HCT116 (cell line): ENCODE results near the gene HBA1. TPM values are rescaled to one million over a fixed set of nuclear protein-coding genes. Genes with fewer than 3 reads are reported as not detected.
"Not testable (repeated sequence)": the region's sequence is repeated elsewhere in the genome, so short reads cannot be mapped to it uniquely, and the experiment has no call there.

Source experiments
- ATAC-seq: fragments of 200-7000 bp; cut with Tn5 transposase; 2 replicates; pipeline ENCODE4 v1.9.1; 2020; ENCODE audit warnings: mild to moderate bottlenecking, moderate library complexity
- BruUV-seq: library from RNA; stranded (reverse); fragments of 400-500 nt; replicated peaks from 2 replicates; lab custom pipeline; 2021; lab: Mats Ljungman, UMichigan
- CTCF ChIA-PET: fragments of 300-600 bp; sonication (Branson Sonifier 250); formaldehyde crosslinking; loops from one replicate; lab custom pipeline; 2021; ENCODE audit warnings: antibody characterized with exemption; lab: Charles Lee
- POLR2A ChIA-PET: fragments of 300-600, 350-600 bp; sonication (Branson Sonifier 250); formaldehyde crosslinking; loops from one replicate; lab custom pipeline; 2021; ENCODE audit warnings: antibody characterized with exemption; lab: Charles Lee
- RAD21 ChIA-PET, 2 experiments: fragments of 300-600 bp; sonication (Branson Sonifier 250); formaldehyde crosslinking; loops; one replicate each; lab custom pipeline; 2023; ENCODE audit warnings: low total read pairs in 2 of 2; ENCODE audit not compliant: uncharacterized antibody in 2 of 2, unreplicated experiment in 2 of 2, low non-redundant PET in 1 of 2; lab: Charles Lee
- DNase-seq: peaks from one replicate; pipeline ENCODE4 v3.0.0-alpha.2; 2010; ENCODE audit warnings: low read depth, low spot score
- H2AFZ ChIP-seq: fragments of 200-600 bp; shearing (Covaris generic), sonication (generic); 2 replicates; pipeline ENCODE4 v1.6.1; 2017; ENCODE audit warnings: low read depth, mixed run types, mixed read lengths, antibody characterized with exemption, low read length; ENCODE audit not compliant: poor library complexity, severe bottlenecking
- H3K27ac ChIP-seq: 2 replicates; pipeline ENCODE4 v1.5.1; 2012; ENCODE audit warnings: low read depth, low read length
- H3K27me3 ChIP-seq: fragments of 200-600 bp; sonication (generic); 2 replicates; pipeline ENCODE4 v1.6.1; 2016; ENCODE audit warnings: mixed run types, low read length, mixed read lengths; ENCODE audit not compliant: insufficient read depth
- H3K36me3 ChIP-seq, 2 experiments: fragments of 200-500 bp in 1 of 2; fragments of 200-600 bp in 1 of 2; sonication (Bioruptor generic) in 1 of 2; sonication (generic) in 1 of 2; 2 replicates each; pipeline versions ENCODE4 v1.5.1 to v1.6.1; 2014 to 2016; ENCODE audit warnings: low read length in 2 of 2, inconsistent platforms in 1 of 2, mixed read lengths in 1 of 2, mixed run types in 1 of 2; ENCODE audit not compliant: insufficient read depth in 2 of 2, control insufficient read depth in 1 of 2
- H3K4me1 ChIP-seq, 2 experiments: fragments of 200-600 bp in 1 of 2; sonication (generic) in 1 of 2; 2 replicates each; pipeline versions ENCODE4 v1.5.1 to v1.6.1; 2012 to 2017; ENCODE audit warnings: low read length in 2 of 2, inconsistent platforms in 1 of 2, mild to moderate bottlenecking in 1 of 2, mixed read lengths in 1 of 2, mixed run types in 1 of 2, moderate library complexity in 1 of 2; ENCODE audit not compliant: insufficient read depth in 2 of 2, control insufficient read depth in 1 of 2
- H3K4me2 ChIP-seq: fragments of 200-600 bp; sonication (generic); 2 replicates; pipeline ENCODE4 v1.6.1; 2017; ENCODE audit warnings: mixed run types, low read length, mixed read lengths
- H3K4me3 ChIP-seq, 2 experiments: fragments of 200-600 bp in 1 of 2; sonication (generic) in 1 of 2; replicated peaks in 1 of 2; 2 replicates each; pipeline ENCODE4 v1.5.1; 2011 to 2016; ENCODE audit warnings: low read length in 2 of 2, control low read depth in 1 of 2, low read depth in 1 of 2, mild to moderate bottlenecking in 1 of 2, mixed read lengths in 1 of 2, mixed run types in 1 of 2
- H3K79me2 ChIP-seq: fragments of 200-600 bp; sonication (generic); 2 replicates; pipeline ENCODE4 v1.6.1; 2017; ENCODE audit warnings: mild to moderate bottlenecking, mixed run types, low read length, moderate library complexity, mixed read lengths; ENCODE audit not compliant: insufficient read depth
- H3K9ac ChIP-seq: fragments of 200-600 bp; sonication (generic); 2 replicates; pipeline ENCODE4 v1.6.1; 2016; ENCODE audit warnings: low read length, mixed read lengths
- H3K9me2 ChIP-seq: fragments of 200-600 bp; sonication (generic), shearing (Covaris generic); 2 replicates; pipeline ENCODE4 v1.6.1; 2017; ENCODE audit warnings: mixed run types, mild to moderate bottlenecking, moderate library complexity; ENCODE audit not compliant: insufficient read depth
- H3K9me3 ChIP-seq, 2 experiments: fragments of 200-500 bp in 1 of 2; fragments of 200-600 bp in 1 of 2; sonication (Bioruptor generic) in 1 of 2; sonication (generic) in 1 of 2; 2 replicates each; pipeline ENCODE4 v1.6.1; 2014 to 2017; ENCODE audit warnings: low read length in 2 of 2, mixed read lengths in 2 of 2, inconsistent platforms in 1 of 2, low read depth in 1 of 2, mild to moderate bottlenecking in 1 of 2, mixed run types in 1 of 2, moderate library complexity in 1 of 2; ENCODE audit not compliant: control insufficient read depth in 1 of 2, insufficient read depth in 1 of 2
- H4K20me1 ChIP-seq: fragments of 200-600 bp; sonication (generic), shearing (Covaris generic); 2 replicates; pipeline ENCODE4 v1.6.1; 2017; ENCODE audit warnings: mixed run types, mild to moderate bottlenecking, moderate library complexity; ENCODE audit not compliant: insufficient read depth
- intact Hi-C: fragments of 100-400 bp; cut with micrococcal nuclease; formaldehyde crosslinking; loops from 2 replicates; pipeline ENCODE4 v1.10.0; 2022
- total RNA-seq: library from RNA; stranded (reverse); gene quantifications from one replicate; pipeline ENCODE4 v1.2.1, GENCODE V29; 2021; ENCODE audit not compliant: unreplicated experiment

HBA1 gene
- total RNA-seq, 1 experiment from 2014 or later = 4.9 TPM

- peak; percentile 27; the same call in 1 of the 2 replicates for ATAC-seq
- H3K27me3 ChIP-seq = not testable (repeated sequence)
Observed at GRCh38 chr16:163696-164095, 12.8 kb upstream of the HBA1 start.

DNA sequence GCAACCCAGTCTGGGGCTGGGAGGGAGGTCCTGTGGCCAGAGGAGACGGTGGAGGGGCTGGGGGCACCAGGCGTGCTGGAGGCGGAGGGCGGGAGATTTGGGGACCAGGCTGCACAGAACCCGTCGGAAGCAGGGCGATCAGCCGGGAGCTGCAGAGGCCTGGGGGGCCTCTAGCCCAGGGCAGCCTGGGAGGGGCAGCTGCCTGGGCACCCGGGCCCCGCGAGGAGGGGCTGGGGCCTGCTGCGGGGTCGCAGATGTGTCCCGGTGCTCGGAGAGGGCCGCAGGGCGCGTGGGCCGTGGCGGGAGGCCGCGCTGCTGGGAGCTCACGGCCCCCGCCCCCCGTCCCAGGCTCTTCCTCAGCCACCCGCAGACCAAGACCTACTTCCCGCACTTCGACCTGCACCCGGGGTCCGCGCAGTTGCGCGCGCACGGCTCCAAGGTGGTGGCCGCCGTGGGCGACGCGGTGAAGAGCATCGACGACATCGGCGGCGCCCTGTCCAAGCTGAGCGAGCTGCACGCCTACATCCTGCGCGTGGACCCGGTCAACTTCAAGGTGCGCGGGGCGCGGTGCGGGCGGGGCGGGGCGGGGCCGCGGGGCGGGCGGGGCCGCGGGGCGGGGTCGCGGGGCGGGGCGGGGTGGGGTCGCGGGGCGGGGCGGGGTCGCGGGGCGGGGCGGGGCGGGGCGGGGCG is 12.2 kb upstream of the HBA1 start:
- H3K27me3 ChIP-seq, H3K27ac ChIP-seq, H3K9me3 ChIP-seq, H3K4me1 ChIP-seq, H3K79me2 ChIP-seq, DNase-seq, H2AFZ ChIP-seq, H3K9me2 ChIP-seq, intact Hi-C loops, POLR2A ChIA-PET, RAD21 ChIA-PET, BruUV-seq, H3K9ac ChIP-seq, H4K20me1 ChIP-seq, H3K4me2 ChIP-seq, CTCF ChIA-PET, H3K36me3 ChIP-seq, H3K4me3 ChIP-seq: not testable (repeated sequence)
- ATAC-seq = peak; percentile 49; the same call in 1 of the 2 replicates

More at GRCh38 chr16:163696-164095, 12.8 kb upstream of the HBA1 start:
- RAD21 ChIA-PET, H3K36me3 ChIP-seq, H3K9ac ChIP-seq, POLR2A ChIA-PET, H3K9me2 ChIP-seq, H2AFZ ChIP-seq, H3K4me3 ChIP-seq, H3K79me2 ChIP-seq, BruUV-seq, H3K9me3 ChIP-seq, DNase-seq, intact Hi-C loops, H3K4me2 ChIP-seq, H3K4me1 ChIP-seq, CTCF ChIA-PET, H3K27ac ChIP-seq, H4K20me1 ChIP-seq: not testable (repeated sequence)
